Rectal smooth muscle tissue (tissue), 1 donor: ENCODE data around the gene LRP1.
A peak's percentile ranks its signal among the peaks of the same experiment; 100 is the strongest.

Experiments used
- H3K27ac ChIP-seq: one replicate; pipeline ENCODE4 v1.7.0; 2013; ENCODE audit warnings: low read depth, low read length, inconsistent platforms
- H3K27me3 ChIP-seq: one replicate; pipeline ENCODE4 v1.7.0; 2013; ENCODE audit warnings: low read length; ENCODE audit not compliant: control insufficient read depth, insufficient read depth
- H3K36me3 ChIP-seq: one replicate; pipeline ENCODE4 v1.7.0; 2013; ENCODE audit warnings: low read length; ENCODE audit not compliant: control insufficient read depth, insufficient read depth
- H3K4me1 ChIP-seq: one replicate; pipeline ENCODE4 v1.7.0; 2013; ENCODE audit warnings: low read length; ENCODE audit not compliant: control insufficient read depth, insufficient read depth
- H3K4me3 ChIP-seq: one replicate; pipeline ENCODE4 v1.7.0; 2013; ENCODE audit warnings: low read length
- H3K9ac ChIP-seq: one replicate; pipeline ENCODE4 v1.7.0; 2013; ENCODE audit warnings: low read length

Gene LRP1

GRCh38 chr12:57161491-57161890, 33.2 kb downstream of the LRP1 start:
- Histone ChIP-seq H3K4me1 (peaks cover 2% of the 10 kb centered on the region), H3K4me3 (no peak overlapping the region), H3K27me3 (no peaks in the 10 kb centered on the region), H3K27ac (no peak overlapping the region), H3K9ac (no peak overlapping the region), H3K36me3 (peaks cover 45% of the 10 kb centered on the region)

GRCh38 chr12:57162553-57163125, 34.4 kb downstream of the LRP1 start:
- Histone ChIP-seq H3K9ac (no peak overlapping the region), H3K27ac (no peak overlapping the region), H3K27me3 (no peaks in the 10 kb centered on the region), H3K4me1 (peaks cover 2% of the 10 kb centered on the region), H3K4me3 (no peak overlapping the region), H3K36me3 (peaks cover 46% of the 10 kb centered on the region)

- H3K9ac ChIP-seq, result no peak overlapping the region
- H3K36me3 ChIP-seq, result peaks cover 48% of the 10 kb centered on the region
- H3K4me3 ChIP-seq, result no peak overlapping the region
- H3K27me3 ChIP-seq, result no peaks in the 10 kb centered on the region
- H3K4me1 ChIP-seq, result no peaks in the 10 kb centered on the region
- no peak overlapping the region for H3K27ac ChIP-seq
Measured at GRCh38 chr12:57164454-57164853, 36.2 kb downstream of the LRP1 start.

DNA sequence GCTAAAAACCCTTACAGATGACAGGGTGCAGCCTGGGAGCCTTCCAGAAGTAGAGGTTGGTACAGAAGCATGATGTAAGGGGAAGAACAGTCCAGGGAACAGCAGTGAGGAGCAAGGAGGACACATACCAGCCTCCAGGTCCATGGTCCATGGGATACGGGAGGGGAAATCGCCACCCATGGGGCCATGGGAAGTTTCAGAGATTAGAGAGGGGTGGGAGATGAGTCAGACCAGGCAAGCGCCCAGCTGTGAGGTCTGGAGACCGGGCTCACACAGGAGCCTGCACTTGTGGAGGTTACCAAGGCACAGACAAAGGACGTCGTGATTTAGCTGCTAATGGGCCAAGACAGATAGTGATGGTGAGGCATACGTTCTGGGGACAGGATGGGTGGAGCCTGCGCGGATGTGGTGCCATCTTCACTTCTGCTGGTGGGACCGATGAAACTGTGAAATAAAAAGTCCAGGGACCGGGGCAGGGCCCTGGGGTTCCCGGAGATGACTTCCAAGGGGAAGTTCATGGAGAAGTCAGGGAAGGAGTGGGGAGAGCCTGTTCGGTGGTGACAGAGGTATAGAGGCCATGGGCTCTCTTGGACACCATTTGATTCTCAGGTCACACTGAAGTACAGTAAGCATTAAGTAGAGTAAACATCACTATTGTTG, 36.8 kb downstream of the LRP1 start:
- no peak overlapping the region for H3K9ac ChIP-seq
- no peaks in the 10 kb centered on the region for H3K4me1 ChIP-seq
- peaks cover 50% of the 10 kb centered on the region for H3K36me3 ChIP-seq
- no peaks in the 10 kb centered on the region for H3K27me3 ChIP-seq
- no peak overlapping the region for H3K4me3 ChIP-seq
- no peak overlapping the region for H3K27ac ChIP-seq

DNA sequence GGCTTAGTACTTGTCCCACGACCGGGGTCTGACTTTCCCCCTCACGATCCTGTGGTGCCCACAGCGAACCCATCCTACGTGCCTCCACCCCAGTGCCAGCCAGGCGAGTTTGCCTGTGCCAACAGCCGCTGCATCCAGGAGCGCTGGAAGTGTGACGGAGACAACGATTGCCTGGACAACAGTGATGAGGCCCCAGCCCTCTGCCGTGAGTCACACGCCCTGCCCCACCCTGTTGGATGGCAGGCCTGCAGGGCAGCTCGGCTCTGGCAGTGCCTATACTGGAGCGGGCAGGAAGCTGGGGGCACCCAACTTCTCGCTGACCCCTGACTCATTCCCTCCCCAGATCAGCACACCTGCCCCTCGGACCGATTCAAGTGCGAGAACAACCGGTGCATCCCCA, 37.5 kb downstream of the LRP1 start:
- H3K36me3 ChIP-seq, result peaks cover 49% of the 10 kb centered on the region
- H3K4me3 ChIP-seq, result no peak overlapping the region
- H3K4me1 ChIP-seq, result no peaks in the 10 kb centered on the region
- H3K27me3 ChIP-seq, result no peaks in the 10 kb centered on the region
- H3K9ac ChIP-seq, result no peak overlapping the region
- no peak overlapping the region for H3K27ac ChIP-seq

- Histone ChIP-seq H3K36me3 (peaks cover 39% of the 10 kb centered on the region), H3K9ac (no peak overlapping the region), H3K4me3 (no peak overlapping the region), H3K27ac (no peak overlapping the region), H3K27me3 (no peaks in the 10 kb centered on the region), H3K4me1 (no peaks in the 10 kb centered on the region)
Measured at GRCh38 chr12:57166971-57167371, 38.7 kb downstream of the LRP1 start.

- Histone ChIP-seq H3K4me3 (no peak overlapping the region), H3K36me3 (peaks cover 33% of the 10 kb centered on the region), H3K27ac (no peak overlapping the region), H3K9ac (no peak overlapping the region), H3K4me1 (no peaks in the 10 kb centered on the region), H3K27me3 (no peaks in the 10 kb centered on the region)
Measured at GRCh38 chr12:57168058-57168457, 39.8 kb downstream of the LRP1 start.

DNA sequence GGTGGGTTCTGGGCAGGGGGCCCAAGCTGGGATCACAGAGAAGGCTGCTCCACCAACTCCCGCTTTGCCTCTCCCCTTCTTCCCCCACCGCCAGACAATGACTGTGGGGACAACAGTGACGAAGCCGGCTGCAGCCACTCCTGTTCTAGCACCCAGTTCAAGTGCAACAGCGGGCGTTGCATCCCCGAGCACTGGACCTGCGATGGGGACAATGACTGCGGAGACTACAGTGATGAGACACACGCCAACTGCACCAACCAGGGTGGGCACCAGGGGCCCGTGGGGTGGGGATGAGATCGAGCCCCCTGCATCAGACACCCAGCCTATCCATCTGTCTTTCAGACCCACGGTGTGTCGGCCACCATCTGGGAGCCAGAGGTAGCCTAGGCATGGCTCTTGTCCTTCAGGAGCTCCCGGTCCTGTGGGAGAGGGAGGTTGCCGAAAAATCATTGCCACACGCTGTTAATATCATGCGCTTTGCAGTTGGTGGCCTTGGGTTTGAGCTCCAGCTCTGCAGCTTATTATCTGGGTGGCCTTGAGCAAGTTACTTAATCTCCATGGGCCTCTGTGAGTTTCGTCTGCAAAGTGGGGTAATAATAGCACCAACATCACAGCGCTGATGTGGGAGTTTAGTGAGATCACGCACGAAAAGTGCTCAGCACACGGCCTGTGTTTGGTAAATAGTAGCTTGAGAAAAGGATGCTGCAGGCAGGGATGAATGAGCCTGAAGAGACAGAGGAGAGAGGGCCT, 40.9 kb downstream of the LRP1 start:
- Histone ChIP-seq H3K27ac (no peak overlapping the region), H3K4me1 (no peaks in the 10 kb centered on the region), H3K9ac (no peak overlapping the region), H3K4me3 (no peak overlapping the region), H3K27me3 (no peaks in the 10 kb centered on the region), H3K36me3 (peaks cover 44% of the 10 kb centered on the region)

DNA sequence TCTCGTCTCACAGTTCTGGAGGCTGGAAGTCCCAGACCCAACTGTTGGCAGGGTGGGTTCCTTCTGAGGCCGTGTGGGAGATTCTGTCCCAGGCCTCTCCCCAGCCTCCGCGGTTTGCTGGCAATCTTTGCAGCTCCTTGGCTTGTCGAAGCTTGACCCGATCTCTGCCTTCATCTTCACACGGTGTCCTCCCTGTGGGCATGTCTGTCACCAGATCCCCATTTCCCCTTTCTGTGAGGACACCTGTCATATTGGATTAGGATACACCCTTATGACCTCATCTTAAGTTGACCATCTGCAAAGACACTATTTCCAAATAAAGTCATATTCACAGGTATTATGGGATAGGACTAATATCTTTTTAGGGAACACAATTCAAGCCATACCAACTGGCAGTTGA, 41.7 kb downstream of the LRP1 start:
- H3K9ac ChIP-seq, result no peak overlapping the region
- peaks cover 45% of the 10 kb centered on the region for H3K36me3 ChIP-seq
- H3K4me3 ChIP-seq, result no peak overlapping the region
- H3K27me3 ChIP-seq, result no peaks in the 10 kb centered on the region
- H3K4me1 ChIP-seq, result no peaks in the 10 kb centered on the region
- H3K27ac ChIP-seq, result no peak overlapping the region

DNA sequence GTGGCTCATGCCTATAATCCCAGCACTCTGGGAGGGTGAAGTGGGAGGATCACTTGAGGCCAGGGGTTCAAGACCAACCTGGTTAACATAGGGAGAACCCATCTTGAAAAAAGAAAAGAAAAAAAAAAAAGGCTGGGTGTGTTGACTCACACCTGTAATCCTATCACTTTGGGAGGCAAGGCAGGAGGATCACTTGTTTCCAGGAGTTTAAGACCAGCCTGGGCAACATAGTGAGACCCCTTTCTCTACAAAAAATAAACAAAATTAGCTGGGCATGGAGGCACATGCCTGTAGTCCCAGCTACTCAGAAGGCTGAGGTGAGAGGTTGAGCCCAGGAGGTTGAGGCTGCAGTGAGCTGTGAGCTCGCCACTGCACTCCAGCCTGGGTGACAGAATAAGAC, 42.1 kb downstream of the LRP1 start:
- Histone ChIP-seq H3K27me3 (no peaks in the 10 kb centered on the region), H3K4me1 (no peaks in the 10 kb centered on the region), H3K4me3 (no peak overlapping the region), H3K36me3 (peaks cover 45% of the 10 kb centered on the region), H3K27ac (no peak overlapping the region), H3K9ac (no peak overlapping the region)

GRCh38 chr12:57170927-57171326, 42.6 kb downstream of the LRP1 start:
- Histone ChIP-seq H3K36me3 (peaks cover 49% of the 10 kb centered on the region), H3K9ac (no peak overlapping the region), H3K4me1 (no peaks in the 10 kb centered on the region), H3K27ac (no peak overlapping the region), H3K27me3 (no peaks in the 10 kb centered on the region), H3K4me3 (no peak overlapping the region)

DNA sequence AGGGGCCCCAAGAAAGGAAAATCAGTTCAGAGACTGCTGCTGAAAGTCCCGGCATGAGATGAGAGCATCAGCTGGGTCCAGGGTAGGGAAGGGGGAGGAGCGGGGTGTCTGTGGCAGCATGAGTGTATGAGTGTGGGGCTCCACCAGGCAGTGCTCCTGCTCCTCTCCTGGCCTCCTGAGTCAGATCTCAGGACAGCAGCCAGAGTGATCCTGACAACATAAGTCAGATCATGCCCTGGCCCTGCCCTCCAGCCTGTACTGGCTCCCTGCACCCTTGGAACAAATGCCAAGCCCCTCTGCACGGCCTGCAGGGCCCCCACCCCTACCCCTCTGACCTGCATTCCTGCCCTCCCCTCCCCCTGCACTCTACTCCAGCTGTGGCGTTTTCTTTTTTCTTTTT, 43.4 kb downstream of the LRP1 start:
- Histone ChIP-seq H3K4me1 (no peaks in the 10 kb centered on the region), H3K36me3 (peaks cover 51% of the 10 kb centered on the region), H3K27me3 (no peaks in the 10 kb centered on the region), H3K27ac (peak overlapping the region; percentile 33), H3K9ac (no peak overlapping the region), H3K4me3 (no peak overlapping the region)

DNA sequence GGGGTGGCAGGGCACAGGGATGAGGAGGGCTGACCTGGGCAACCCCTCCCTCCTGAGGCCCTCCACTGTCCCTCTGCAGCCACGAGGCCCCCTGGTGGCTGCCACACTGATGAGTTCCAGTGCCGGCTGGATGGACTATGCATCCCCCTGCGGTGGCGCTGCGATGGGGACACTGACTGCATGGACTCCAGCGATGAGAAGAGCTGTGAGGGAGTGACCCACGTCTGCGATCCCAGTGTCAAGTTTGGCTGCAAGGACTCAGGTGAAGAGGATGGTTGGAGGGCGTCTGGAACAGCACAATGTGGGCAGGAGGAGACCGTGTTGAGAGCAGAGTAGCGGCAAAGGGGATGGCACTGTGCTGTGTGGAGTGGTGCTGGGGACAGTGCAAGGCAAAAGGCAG, 44.8 kb downstream of the LRP1 start:
- peaks cover 55% of the 10 kb centered on the region for H3K36me3 ChIP-seq
- no peak overlapping the region for H3K4me3 ChIP-seq
- H3K27ac ChIP-seq, result no peak overlapping the region
- H3K27me3 ChIP-seq, result no peaks in the 10 kb centered on the region
- H3K9ac ChIP-seq, result no peak overlapping the region
- H3K4me1 ChIP-seq, result no peaks in the 10 kb centered on the region
